Naive B cell (primary cell): ENCODE results near the gene VWA5B2. TPM values are rescaled to one million over a fixed set of nuclear protein-coding genes. Genes with fewer than 3 reads are reported as not detected.

Source experiments
- ATAC-seq, 2 donors: fragments of 150-1000 bp; cut with Tn5 transposase; 2 replicates each; pipeline ENCODE4 v1.10.0; 2021; ENCODE audit warnings: low read depth in 2 of 2, mild to moderate bottlenecking in 2 of 2, moderate library complexity in 2 of 2
- DNase-seq: peaks from one replicate; pipeline ENCODE4 v3.0.0; 2022
- H3K27ac Mint-ChIP-seq, 6 donors: one replicate each; pipeline ENCODE4 v1.8.0; 2020 to 2022; ENCODE audit warnings: mild to moderate bottlenecking in 6 of 6, mixed read lengths in 6 of 6, moderate library complexity in 5 of 6, inconsistent platforms in 2 of 6
- H3K27me3 Mint-ChIP-seq, 3 donors: one replicate each; pipeline ENCODE4 v1.8.0; 2021 to 2022; ENCODE audit warnings: mixed read lengths in 3 of 3, mild to moderate bottlenecking in 1 of 3
- H3K36me3 Mint-ChIP-seq, 2 donors: one replicate each; pipeline ENCODE4 v1.8.0; 2020 to 2022; ENCODE audit warnings: mixed read lengths in 2 of 2, inconsistent platforms in 1 of 2, mild to moderate bottlenecking in 1 of 2
- H3K4me1 Mint-ChIP-seq, 3 donors: one replicate each; pipeline ENCODE4 v1.8.0; 2020 to 2022; ENCODE audit warnings: mixed read lengths in 3 of 3, inconsistent platforms in 1 of 3, mild to moderate bottlenecking in 1 of 3, moderate library complexity in 1 of 3
- H3K4me3 Mint-ChIP-seq, 8 donors: one replicate each; pipeline ENCODE4 v1.8.0; 2020 to 2022; ENCODE audit warnings: mild to moderate bottlenecking in 8 of 8, mixed read lengths in 8 of 8, moderate library complexity in 8 of 8, inconsistent platforms in 2 of 8
- H3K9me3 Mint-ChIP-seq, 7 donors: one replicate each; pipeline ENCODE4 v1.8.0; 2020 to 2022; ENCODE audit warnings: mixed read lengths in 7 of 7, mild to moderate bottlenecking in 5 of 7, inconsistent platforms in 2 of 7, moderate library complexity in 1 of 7
- polyA plus RNA-seq, 6 donors: library from polyadenylated mRNA; unstranded; fragments of 300-500 nt; fragmentation: Illumina TruSeq; gene quantifications; one replicate each; pipeline ENCODE4 v1.2.3, GENCODE V29; 2021; ENCODE audit warnings: low read depth in 6 of 6

VWA5B2 gene
- polyA plus RNA-seq, result not detected

GRCh38 chr3:184229394-184230080 is at the start of gene VWA5B2:
TSS of gene VWA5B2 (plus strand) at chr3:184229585. CDS start at chr3:184230529, 944 bp downstream.
- Mint-ChIP-seq H3K27ac (no peak within 1 kb of the TSS), H3K4me3 (peak within 1 kb of the TSS; percentile 30 to 90 (median 84)), H3K36me3 (peaks cover 0 to 12% of the 10 kb centered on the region in 2 donors), H3K27me3 (peaks cover 53 to 75% (median 74%) of the 10 kb centered on the region in 3 donors), H3K4me1 (peaks cover 14 to 19% (median 18%) of the 10 kb centered on the region in 3 donors), H3K9me3 (no peaks in the 10 kb centered on the region)
- ATAC-seq (peak; percentile 94 to 97), DNase-seq (peak; percentile 82)

GRCh38 chr3:184180165-184180564 is 49.2 kb upstream of the VWA5B2 start:
- ATAC-seq, result no peak
- H3K36me3 Mint-ChIP-seq, result peaks cover 8 to 14% of the 10 kb centered on the region in 2 donors

GRCh38 chr3:184181596-184181995 is 47.8 kb upstream of the VWA5B2 start:
- Mint-ChIP-seq H3K4me1 (peaks cover 20 to 43% (median 29%) of the 10 kb centered on the region in 3 donors), H3K4me3 (no peak overlapping the region), H3K27ac (peak overlapping the region in 1 of 6 donors; percentile 33), H3K9me3 (no peaks in the 10 kb centered on the region), H3K27me3 (no peaks in the 10 kb centered on the region), H3K36me3 (peaks cover 8 to 14% of the 10 kb centered on the region in 2 donors)
- ATAC-seq (no peak), DNase-seq (no peak)

More at GRCh38 chr3:184180165-184180564, 49.2 kb upstream of the VWA5B2 start:
- Mint-ChIP-seq H3K27ac (no peak overlapping the region), H3K4me1 (peaks cover 20 to 43% (median 32%) of the 10 kb centered on the region in 3 donors), H3K27me3 (no peaks in the 10 kb centered on the region), H3K9me3 (no peaks in the 10 kb centered on the region), H3K4me3 (peak overlapping the region in 1 of 8 donors; percentile 30)
- DNase-seq, result no peak

- Mint-ChIP-seq H3K9me3 (no peaks in the 10 kb centered on the region), H3K27me3 (no peaks in the 10 kb centered on the region), H3K36me3 (peaks cover 7 to 8% of the 10 kb centered on the region in 2 donors), H3K4me1 (peaks cover 29 to 43% (median 36%) of the 10 kb centered on the region in 3 donors), H3K27ac (peak overlapping the region in 1 of 6 donors; percentile 11), H3K4me3 (no peak overlapping the region)
- DNase-seq, result no peak
- ATAC-seq, result no peak
Observed at GRCh38 chr3:184183679-184184078, 45.7 kb upstream of the VWA5B2 start.

- peaks cover 7 to 8% of the 10 kb centered on the region in 2 donors for H3K36me3 Mint-ChIP-seq
- H3K27me3 Mint-ChIP-seq, result no peaks in the 10 kb centered on the region
- peak overlapping the region in 4 of 6 donors; percentile 67 to 94 (median 80) for H3K27ac Mint-ChIP-seq
- ATAC-seq (no peak), DNase-seq (no peak)
- peaks cover 31 to 44% (median 41%) of the 10 kb centered on the region in 3 donors for H3K4me1 Mint-ChIP-seq
- no peaks in the 10 kb centered on the region for H3K9me3 Mint-ChIP-seq
- peak overlapping the region in 6 of 8 donors; percentile 95 to 99 (median 98) for H3K4me3 Mint-ChIP-seq
Observed at GRCh38 chr3:184184546-184185230, 44.7 kb upstream of the VWA5B2 start.

- Mint-ChIP-seq H3K4me1 (peaks cover 35 to 50% (median 41%) of the 10 kb centered on the region in 3 donors), H3K36me3 (peaks cover 7 to 8% of the 10 kb centered on the region in 2 donors), H3K27me3 (no peaks in the 10 kb centered on the region), H3K27ac (peak overlapping the region; percentile 93 to 99 (median 96)), H3K9me3 (no peaks in the 10 kb centered on the region), H3K4me3 (peak overlapping the region; percentile 95 to 100 (median 98))
- DNase-seq, result peak; percentile 99
- peak; percentile 90 to 93 for ATAC-seq
Observed at GRCh38 chr3:184185461-184186183, 43.8 kb upstream of the VWA5B2 start.

- no peaks in the 10 kb centered on the region for H3K27me3 Mint-ChIP-seq
- ATAC-seq (peak; percentile 30 to 33), DNase-seq (no peak)
- H3K36me3 Mint-ChIP-seq, result peaks cover 7 to 8% of the 10 kb centered on the region in 2 donors
- H3K9me3 Mint-ChIP-seq, result no peaks in the 10 kb centered on the region
- H3K4me1 Mint-ChIP-seq, result peaks cover 35 to 50% (median 43%) of the 10 kb centered on the region in 3 donors
- peak within 1 kb of the TSS; percentile 95 to 100 (median 98) for H3K4me3 Mint-ChIP-seq
- H3K27ac Mint-ChIP-seq, result peak within 1 kb of the TSS; percentile 93 to 99 (median 96)
Observed at GRCh38 chr3:184186184-184186901, 43.0 kb upstream of the VWA5B2 start, which contains the start of gene ABCF3. TSS of gene ABCF3 (plus strand) at chr3:184186199. CDS start at chr3:184186208, 9 bp downstream.

- peaks cover 35 to 50% (median 43%) of the 10 kb centered on the region in 3 donors for H3K4me1 Mint-ChIP-seq
- H3K36me3 Mint-ChIP-seq, result peaks cover 7 to 8% of the 10 kb centered on the region in 2 donors
- peak overlapping the region; percentile 95 to 100 (median 98) for H3K4me3 Mint-ChIP-seq
- H3K27ac Mint-ChIP-seq, result peak overlapping the region in 4 of 6 donors; percentile 93 to 96 (median 94)
- DNase-seq (no peak), ATAC-seq (no peak)
- no peaks in the 10 kb centered on the region for H3K9me3 Mint-ChIP-seq
- no peaks in the 10 kb centered on the region for H3K27me3 Mint-ChIP-seq
Observed at GRCh38 chr3:184186902-184187207, 42.5 kb upstream of the VWA5B2 start.

GRCh38 chr3:184188080-184188479 is 41.3 kb upstream of the VWA5B2 start:
- no peaks in the 10 kb centered on the region for H3K9me3 Mint-ChIP-seq
- ATAC-seq (no peak), DNase-seq (no peak)
- H3K36me3 Mint-ChIP-seq, result peaks cover under 1 to 12% of the 10 kb centered on the region in 2 donors
- H3K27ac Mint-ChIP-seq, result no peak overlapping the region
- H3K4me1 Mint-ChIP-seq, result peaks cover 35 to 50% (median 43%) of the 10 kb centered on the region in 3 donors
- H3K4me3 Mint-ChIP-seq, result peak overlapping the region in 5 of 8 donors; percentile 5 to 100 (median 75)
- H3K27me3 Mint-ChIP-seq, result no peaks in the 10 kb centered on the region

GRCh38 chr3:184189421-184189820 is 40.0 kb upstream of the VWA5B2 start:
- H3K4me3 Mint-ChIP-seq, result peak overlapping the region in 1 of 8 donors; percentile 24
- H3K36me3 Mint-ChIP-seq, result peaks cover 5 to 22% of the 10 kb centered on the region in 2 donors
- H3K9me3 Mint-ChIP-seq, result no peaks in the 10 kb centered on the region
- H3K27ac Mint-ChIP-seq, result no peak overlapping the region
- no peak for ATAC-seq
- H3K4me1 Mint-ChIP-seq, result peaks cover 35 to 50% (median 43%) of the 10 kb centered on the region in 3 donors
- no peaks in the 10 kb centered on the region for H3K27me3 Mint-ChIP-seq
- no peak for DNase-seq

- Mint-ChIP-seq H3K9me3 (no peaks in the 10 kb centered on the region), H3K4me3 (no peak overlapping the region), H3K27me3 (no peaks in the 10 kb centered on the region), H3K4me1 (peaks cover 13 to 21% (median 17%) of the 10 kb centered on the region in 3 donors), H3K36me3 (peaks cover 7 to 30% of the 10 kb centered on the region in 2 donors), H3K27ac (no peak overlapping the region)
- ATAC-seq (no peak), DNase-seq (no peak)
Observed at GRCh38 chr3:184192889-184193288, 36.5 kb upstream of the VWA5B2 start.

GRCh38 chr3:184193991-184194539 is 35.3 kb upstream of the VWA5B2 start:
- ATAC-seq (no peak), DNase-seq (no peak)
- Mint-ChIP-seq H3K9me3 (no peaks in the 10 kb centered on the region), H3K27ac (peak overlapping the region in 1 of 6 donors; percentile 84), H3K4me1 (peaks cover 6 to 9% (median 8%) of the 10 kb centered on the region in 3 donors), H3K27me3 (no peaks in the 10 kb centered on the region), H3K4me3 (peak overlapping the region in 1 of 8 donors; percentile 41), H3K36me3 (peaks cover 7 to 30% of the 10 kb centered on the region in 2 donors)
